RWPE1 (cell line): ENCODE measurements around the gene TAF4B.

Source experiments
- CTCF ChIA-PET: fragments of 350-600 bp; sonication (Branson Sonifier 250); formaldehyde crosslinking; extraction: SDS; loops from one replicate; lab custom pipeline; 2021; lab: Yijun Ruan, JAX
- POLR2A ChIA-PET: fragments of 400-600 bp; formaldehyde crosslinking; extraction: SDS; loops from one replicate; lab custom pipeline; 2020; ENCODE audit warnings: antibody characterized with exemption; ENCODE audit not compliant: low non-redundant PET; lab: Yijun Ruan, JAX
- DNase-seq: peaks from one replicate; pipeline ENCODE4 v3.0.0; 2012; ENCODE audit warnings: low spot score
- H3K27ac ChIP-seq: fragments of 450-650 bp; 2 replicates; pipeline ENCODE4 v1.5.1; 2017
- TF ChIP-seq, protein P1 (sequence below): fragments of 450-650 bp; conservative IDR thresholded peaks from 2 replicates; pipeline ENCODE4 v1.5.1; 2017; ENCODE audit warnings: low read depth, mild to moderate bottlenecking

The TAF4B gene

DNA sequence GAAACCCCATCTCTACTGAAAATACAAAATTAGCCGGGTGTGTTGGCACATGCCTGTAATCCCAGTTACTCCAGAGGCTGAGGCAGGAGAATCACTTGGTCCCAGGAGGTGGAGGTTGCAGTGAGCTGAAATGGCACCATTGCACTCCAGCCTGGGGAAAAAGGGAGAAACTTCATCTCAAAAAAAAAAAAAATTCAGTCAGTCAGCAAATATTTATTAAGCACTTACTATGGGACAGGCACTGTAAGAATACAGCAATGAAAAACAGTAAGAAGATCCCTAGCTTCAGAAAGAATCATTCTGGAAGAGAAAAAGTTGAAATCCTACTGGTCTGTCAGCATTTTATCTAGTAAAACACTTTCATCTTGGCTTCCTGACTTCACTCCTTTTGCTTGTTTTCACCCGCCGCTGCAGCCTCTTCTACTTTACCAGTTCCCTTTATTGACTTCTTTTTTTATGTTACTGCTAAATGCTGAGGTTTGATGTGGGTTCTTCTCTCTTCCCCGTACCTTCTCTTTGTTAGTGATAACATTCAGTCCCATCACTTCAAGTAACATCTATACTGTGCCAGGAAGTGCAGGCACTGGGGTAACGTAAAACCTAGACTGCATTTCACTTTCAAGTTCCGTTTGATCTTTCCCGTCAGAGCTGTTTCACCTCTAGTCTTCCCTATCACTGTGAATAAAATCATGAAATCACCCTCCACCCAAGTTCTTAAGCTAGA, 10.8 kb upstream of the TAF4B start:
- TF ChIP-seq, protein P1, sequence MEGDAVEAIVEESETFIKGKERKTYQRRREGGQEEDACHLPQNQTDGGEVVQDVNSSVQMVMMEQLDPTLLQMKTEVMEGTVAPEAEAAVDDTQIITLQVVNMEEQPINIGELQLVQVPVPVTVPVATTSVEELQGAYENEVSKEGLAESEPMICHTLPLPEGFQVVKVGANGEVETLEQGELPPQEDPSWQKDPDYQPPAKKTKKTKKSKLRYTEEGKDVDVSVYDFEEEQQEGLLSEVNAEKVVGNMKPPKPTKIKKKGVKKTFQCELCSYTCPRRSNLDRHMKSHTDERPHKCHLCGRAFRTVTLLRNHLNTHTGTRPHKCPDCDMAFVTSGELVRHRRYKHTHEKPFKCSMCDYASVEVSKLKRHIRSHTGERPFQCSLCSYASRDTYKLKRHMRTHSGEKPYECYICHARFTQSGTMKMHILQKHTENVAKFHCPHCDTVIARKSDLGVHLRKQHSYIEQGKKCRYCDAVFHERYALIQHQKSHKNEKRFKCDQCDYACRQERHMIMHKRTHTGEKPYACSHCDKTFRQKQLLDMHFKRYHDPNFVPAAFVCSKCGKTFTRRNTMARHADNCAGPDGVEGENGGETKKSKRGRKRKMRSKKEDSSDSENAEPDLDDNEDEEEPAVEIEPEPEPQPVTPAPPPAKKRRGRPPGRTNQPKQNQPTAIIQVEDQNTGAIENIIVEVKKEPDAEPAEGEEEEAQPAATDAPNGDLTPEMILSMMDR, result no peak
- no peak for DNase-seq
- H3K27ac ChIP-seq, result no peak overlapping the region
- ChIA-PET POLR2A (no interaction called here), CTCF (no interaction called here)

DNA sequence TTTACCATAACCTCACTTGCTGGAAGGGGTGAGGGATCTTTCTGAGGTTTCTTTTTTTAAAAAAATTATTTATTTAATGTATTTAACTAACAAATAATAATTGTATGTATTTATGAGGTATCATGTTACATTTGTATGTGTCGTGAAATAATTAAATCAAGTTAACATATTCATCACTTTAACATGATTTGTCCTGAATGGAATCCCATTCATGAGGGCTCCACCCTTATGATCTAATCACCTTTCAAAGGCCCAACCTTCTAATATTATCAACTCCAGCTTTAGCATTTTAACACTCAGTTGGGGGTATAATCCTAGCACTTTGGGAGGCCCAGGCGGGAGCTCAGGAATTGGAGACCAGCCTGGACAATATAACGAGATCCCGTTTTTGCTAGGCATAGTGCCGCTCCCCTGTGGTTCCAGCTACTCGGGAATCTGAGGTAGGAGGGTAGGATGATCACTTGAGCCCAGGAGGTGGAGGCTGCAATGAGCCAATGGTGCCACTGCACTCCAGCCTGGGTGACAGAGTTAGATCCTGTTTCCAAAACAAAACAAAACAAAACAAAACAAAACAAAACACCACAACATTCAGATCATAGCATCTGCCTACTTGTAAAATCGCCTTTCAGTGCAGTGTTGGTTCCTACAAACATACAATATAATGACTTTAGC, 1.1 kb upstream of the TAF4B start:
- H3K27ac ChIP-seq, result no peak overlapping the region
- no peak for DNase-seq
- POLR2A ChIA-PET, result no interaction called here
- TF ChIP-seq, protein P1, result no peak
- CTCF ChIA-PET, result no interaction called here

DNA sequence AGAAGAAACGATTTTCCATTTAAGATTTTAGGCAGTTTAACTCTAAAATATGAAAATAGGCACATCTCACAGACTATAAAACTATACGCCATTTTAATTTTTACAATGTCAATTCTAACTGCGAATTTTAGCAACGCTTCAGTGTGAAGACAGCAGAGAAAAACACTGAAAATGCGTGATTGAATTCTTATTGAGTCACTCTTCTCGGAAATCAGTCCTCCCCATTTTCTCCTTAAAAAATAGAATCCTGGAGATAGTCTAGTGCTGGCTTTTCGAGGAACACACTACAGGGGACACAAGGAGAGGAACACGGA, 373 bp upstream of the TAF4B start:
- TF ChIP-seq, protein P1, result no peak
- ChIA-PET CTCF (no interaction called here), POLR2A (no interaction called here)
- peak overlapping the region; percentile 72 for H3K27ac ChIP-seq
- no peak for DNase-seq

DNA sequence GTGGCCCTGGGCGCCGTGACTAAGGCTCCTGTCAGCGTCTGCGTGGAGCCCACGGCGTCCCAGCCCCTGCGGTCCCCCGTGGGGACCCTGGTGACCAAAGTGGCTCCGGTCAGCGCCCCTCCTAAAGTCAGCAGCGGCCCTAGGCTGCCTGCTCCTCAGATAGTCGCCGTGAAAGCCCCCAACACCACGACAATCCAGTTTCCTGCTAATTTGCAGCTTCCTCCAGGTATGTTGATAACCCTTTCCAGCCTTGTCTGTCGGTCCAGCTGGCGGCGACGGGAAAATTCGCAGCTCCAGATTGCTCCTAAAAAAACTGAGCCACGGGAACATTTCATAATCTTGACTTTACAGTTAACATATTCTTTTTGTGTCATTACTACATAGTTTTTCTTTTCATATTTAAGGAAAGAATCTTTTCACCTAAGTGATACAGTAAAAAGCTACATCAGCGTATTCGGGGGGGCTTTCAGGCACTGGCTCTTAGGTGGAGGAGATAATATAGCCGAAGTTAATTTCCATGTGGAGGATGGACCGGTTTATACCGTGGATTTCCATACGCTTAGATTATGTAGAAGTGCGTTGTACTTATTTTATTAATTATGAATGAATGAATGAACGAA, 916 bp downstream of the TAF4B start:
- ChIA-PET POLR2A (no interaction called here), CTCF (interaction anchor here (0.6 kb wide), 1 partner anchor 251 kb away, joined by 3 read pairs; no protein-coding TSS in a partner anchor)
- DNase-seq, result no peak
- TF ChIP-seq, protein P1, result no peak
- H3K27ac ChIP-seq, result peak overlapping the region; percentile 72

DNA sequence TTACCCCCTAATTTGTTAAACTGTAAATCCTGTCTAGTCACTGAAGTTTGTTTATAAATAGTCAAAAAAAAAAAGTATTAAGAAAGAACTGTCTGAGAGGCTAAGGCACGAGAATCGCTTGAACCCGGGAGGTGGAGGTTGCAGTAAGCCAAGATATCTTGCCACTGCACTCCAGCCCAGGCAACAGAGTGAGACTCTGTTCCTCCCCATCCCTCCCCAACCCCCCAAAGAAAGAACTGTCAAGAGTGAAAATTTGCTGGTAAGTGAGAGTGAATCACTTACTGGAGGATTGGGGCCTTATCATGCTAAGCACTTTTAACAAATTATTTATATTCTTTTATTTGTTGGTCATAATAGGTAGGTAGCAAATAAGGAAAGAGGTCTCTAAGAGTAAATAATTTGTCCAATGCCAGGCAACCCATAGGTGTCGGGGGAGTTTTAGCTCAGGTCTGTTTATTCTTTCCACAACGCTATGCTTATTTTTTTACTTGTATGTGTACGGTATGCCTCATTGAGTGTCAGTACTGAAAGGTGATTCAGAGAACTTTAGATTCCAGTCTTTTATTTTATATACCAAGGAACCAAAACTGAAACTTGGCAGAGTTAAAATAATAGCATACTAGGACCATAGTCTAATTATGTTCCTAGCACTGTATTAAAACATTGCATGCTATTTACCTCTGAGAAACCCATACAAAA, 2.5 kb downstream of the TAF4B start:
- H3K27ac ChIP-seq, result no peak overlapping the region
- DNase-seq, result no peak
- POLR2A ChIA-PET, result no interaction called here
- TF ChIP-seq, protein P1, result no peak
- CTCF ChIA-PET, result no interaction called here

DNA sequence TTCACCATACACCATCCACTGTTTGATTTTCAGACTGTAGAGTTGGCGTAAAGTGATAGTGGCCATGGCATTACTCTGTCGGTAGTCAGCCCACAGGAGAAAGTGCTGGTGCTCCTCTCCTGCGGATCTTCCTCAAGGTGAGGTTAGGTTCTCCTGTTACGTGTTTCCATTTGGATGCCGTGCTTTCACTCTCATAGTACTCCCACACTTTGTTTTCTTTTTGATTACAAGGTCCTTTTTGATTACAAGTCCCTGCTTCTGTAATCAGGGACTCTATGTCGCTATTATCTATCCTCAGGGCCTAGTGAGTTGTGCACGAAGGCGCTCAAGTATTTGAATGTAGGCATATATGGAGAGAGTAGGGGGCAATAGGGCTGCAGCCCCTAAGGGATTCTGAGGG, 4.3 kb downstream of the TAF4B start:
- ChIA-PET CTCF (no interaction called here), POLR2A (no interaction called here)
- TF ChIP-seq, protein P1, result no peak
- DNase-seq, result no peak
- no peak overlapping the region for H3K27ac ChIP-seq
